ENCODE data around the gene GPR37L1. TPM values are rescaled to one million over a fixed set of nuclear protein-coding genes. Genes with fewer than 3 reads are reported as not detected.

GPR37L1 gene
- polyA plus RNA-seq, 1 donor from 2014 or later = not detected

GRCh38 chr1:202146279-202146678 lies 23.6 kb downstream of the GPR37L1 start:
- TF ChIP-seq EZH2 (IDR thresholded peaks at IDR 0.05; ENCODE audit: borderline replicate concordance, insufficient read depth, low read length, poor library complexity, severe bottlenecking) (no peak), TAF1 (IDR thresholded peaks at IDR 0.05; ENCODE audit: low read depth) (no peak), EP300 (conservative IDR thresholded peaks at IDR 0.05; ENCODE audit: poor library complexity, severe bottlenecking) (no peak), REST (IDR thresholded peaks at IDR 0.05; ENCODE audit: borderline replicate concordance) (no peak), MXI1 (conservative IDR thresholded peaks at IDR 0.05; ENCODE audit: poor library complexity, severe bottlenecking) (no peak), RAD21 (conservative IDR thresholded peaks at IDR 0.05) (no peak), POLR2AphosphoS5 (IDR thresholded peaks at IDR 0.05) (no peak), SMC3 (conservative IDR thresholded peaks at IDR 0.05; ENCODE audit: poor library complexity) (no peak)
- TF ChIP-seq, protein P1, sequence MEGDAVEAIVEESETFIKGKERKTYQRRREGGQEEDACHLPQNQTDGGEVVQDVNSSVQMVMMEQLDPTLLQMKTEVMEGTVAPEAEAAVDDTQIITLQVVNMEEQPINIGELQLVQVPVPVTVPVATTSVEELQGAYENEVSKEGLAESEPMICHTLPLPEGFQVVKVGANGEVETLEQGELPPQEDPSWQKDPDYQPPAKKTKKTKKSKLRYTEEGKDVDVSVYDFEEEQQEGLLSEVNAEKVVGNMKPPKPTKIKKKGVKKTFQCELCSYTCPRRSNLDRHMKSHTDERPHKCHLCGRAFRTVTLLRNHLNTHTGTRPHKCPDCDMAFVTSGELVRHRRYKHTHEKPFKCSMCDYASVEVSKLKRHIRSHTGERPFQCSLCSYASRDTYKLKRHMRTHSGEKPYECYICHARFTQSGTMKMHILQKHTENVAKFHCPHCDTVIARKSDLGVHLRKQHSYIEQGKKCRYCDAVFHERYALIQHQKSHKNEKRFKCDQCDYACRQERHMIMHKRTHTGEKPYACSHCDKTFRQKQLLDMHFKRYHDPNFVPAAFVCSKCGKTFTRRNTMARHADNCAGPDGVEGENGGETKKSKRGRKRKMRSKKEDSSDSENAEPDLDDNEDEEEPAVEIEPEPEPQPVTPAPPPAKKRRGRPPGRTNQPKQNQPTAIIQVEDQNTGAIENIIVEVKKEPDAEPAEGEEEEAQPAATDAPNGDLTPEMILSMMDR (IDR thresholded peaks at IDR 0.05; ENCODE audit: poor library complexity, severe bottlenecking) = no peak
- Histone ChIP-seq H3K27ac (ENCODE audit: low read length) (no peak overlapping the region), H3K9me3 (ENCODE audit: low read length) (no peaks in the 10 kb centered on the region), H3K27me3 (ENCODE audit: insufficient read depth, low read depth, low read length) (no peaks in the 10 kb centered on the region), H3K4me3 (ENCODE audit: low read length) (no peak overlapping the region), H4K20me1 (ENCODE audit: insufficient read depth) (peaks cover 8% of the 10 kb centered on the region), H3F3A (ENCODE audit: insufficient read depth, low read length, poor library complexity, severe bottlenecking) (no peaks in the 10 kb centered on the region), H2AFZ (ENCODE audit: low read depth, low read length) (no peak overlapping the region), H3K9ac (ENCODE audit: low read length) (no peak overlapping the region), H3K9me2 (ENCODE audit: insufficient read depth, low read length) (no peaks in the 10 kb centered on the region), H3K79me2 (replicated peaks; ENCODE audit: insufficient read depth, low read length) (peaks cover 28% of the 10 kb centered on the region), H3K4me2 (ENCODE audit: low read length) (no peak overlapping the region), H3K36me3 (ENCODE audit: insufficient read depth, low read length) (no peaks in the 10 kb centered on the region)

- Histone ChIP-seq H3K4me3 (ENCODE audit: low read length) (no peak overlapping the region), H3K4me2 (ENCODE audit: low read length) (no peak overlapping the region), H4K20me1 (ENCODE audit: insufficient read depth) (peaks cover 8% of the 10 kb centered on the region), H3K79me2 (replicated peaks; ENCODE audit: insufficient read depth, low read length) (peaks cover 24% of the 10 kb centered on the region), H3K36me3 (ENCODE audit: insufficient read depth, low read length) (no peaks in the 10 kb centered on the region), H3K9me3 (ENCODE audit: low read length) (no peaks in the 10 kb centered on the region), H3K27me3 (ENCODE audit: insufficient read depth, low read depth, low read length) (no peaks in the 10 kb centered on the region), H3F3A (ENCODE audit: insufficient read depth, low read length, poor library complexity, severe bottlenecking) (no peaks in the 10 kb centered on the region), H2AFZ (ENCODE audit: low read depth, low read length) (no peak overlapping the region), H3K27ac (ENCODE audit: low read length) (no peak overlapping the region), H3K9me2 (ENCODE audit: insufficient read depth, low read length) (no peaks in the 10 kb centered on the region), H3K9ac (ENCODE audit: low read length) (no peak overlapping the region)
- TF ChIP-seq MXI1 (conservative IDR thresholded peaks at IDR 0.05; ENCODE audit: poor library complexity, severe bottlenecking) (no peak), TAF1 (IDR thresholded peaks at IDR 0.05; ENCODE audit: low read depth) (no peak), REST (IDR thresholded peaks at IDR 0.05; ENCODE audit: borderline replicate concordance) (no peak), EZH2 (IDR thresholded peaks at IDR 0.05; ENCODE audit: borderline replicate concordance, insufficient read depth, low read length, poor library complexity, severe bottlenecking) (no peak), EP300 (conservative IDR thresholded peaks at IDR 0.05; ENCODE audit: poor library complexity, severe bottlenecking) (no peak), RAD21 (conservative IDR thresholded peaks at IDR 0.05) (no peak), POLR2AphosphoS5 (IDR thresholded peaks at IDR 0.05) (no peak), SMC3 (conservative IDR thresholded peaks at IDR 0.05; ENCODE audit: poor library complexity) (no peak)
- TF ChIP-seq, protein P1 (IDR thresholded peaks at IDR 0.05; ENCODE audit: poor library complexity, severe bottlenecking) = no peak
These were observed 24.3 kb downstream of the GPR37L1 start for GRCh38 chr1:202146993-202147392.
